ENCODE results near the gene CCL20. TPM values are rescaled to one million over a fixed set of nuclear protein-coding genes. Genes with fewer than 3 reads are reported as not detected.

CCL20 gene
- total RNA-seq, 2 experiments from 2014 or later = 1.5 to 2.2 TPM

GRCh38 chr2:227802882-227803281 is 10.8 kb upstream of the CCL20 start:
- Mint-ChIP-seq H3K36me3 (ENCODE audit: low read depth) (no peaks in the 10 kb centered on the region), H3K27ac (no peak overlapping the region), H3K9me3 (no peaks in the 10 kb centered on the region), H3K4me3 (no peak overlapping the region), H3K4me1 (ENCODE audit: low read depth) (peaks cover 11% of the 10 kb centered on the region), H3K27me3 (peaks cover 5% of the 10 kb centered on the region)
- no peak for TF ChIP-seq CTCF (IDR thresholded peaks at IDR 0.05)
- Histone ChIP-seq H3K27me3 (ENCODE audit: control insufficient read depth in 1 of 2, insufficient read depth in 2 of 2, low read length in 2 of 2) (no peaks in the 10 kb centered on the region), H3K9me3 (ENCODE audit: control insufficient read depth in 1 of 2, insufficient read depth in 1 of 2, low read length in 2 of 2) (no peaks in the 10 kb centered on the region), H3K36me3 (ENCODE audit: insufficient read depth, low read length) (no peaks in the 10 kb centered on the region), H3K4me3 (ENCODE audit: low read length) (no peak overlapping the region), H3K27ac (ENCODE audit: low read depth in 1 of 2, low read length in 2 of 2) (no peak overlapping the region), H3K4me1 (ENCODE audit: insufficient read depth, low read length) (peaks cover 4% of the 10 kb centered on the region)
- ATAC-seq (ENCODE audit: poor library complexity) (no peak), DNase-seq (no peak)
- intact Hi-C loops (cut with DNase I, micrococcal nuclease) = no loop called here
- CTCF ChIA-PET = no interaction called here
- POLR2A ChIA-PET = no interaction called here

GRCh38 chr2:227804975-227805374 is 8.7 kb upstream of the CCL20 start:
- H3K4me3 Mint-ChIP-seq = no peak overlapping the region
- ATAC-seq (ENCODE audit: poor library complexity) (peak; percentile 26), DNase-seq (peak in 1 of 14 experiments; percentile 34)
- no peaks in the 10 kb centered on the region for H3K9me3 Mint-ChIP-seq
- ChIA-PET POLR2A (no interaction called here), CTCF (interaction anchor here (1.4 to 1.7 kb wide), 2 partner anchors 21 to 57 kb away, joined by 3 to 5 read pairs; no protein-coding TSS in a partner anchor)
- intact Hi-C loops (cut with DNase I, micrococcal nuclease) = no loop called here
- H3K4me3 ChIP-seq (ENCODE audit: low read length) = no peak overlapping the region
- no peak for TF ChIP-seq CTCF (IDR thresholded peaks at IDR 0.05)
- peak overlapping the region; percentile 71 for H3K27ac Mint-ChIP-seq
- H3K27me3 Mint-ChIP-seq = peaks cover 5% of the 10 kb centered on the region
- H3K27me3 ChIP-seq (ENCODE audit: control insufficient read depth in 1 of 2, insufficient read depth in 2 of 2, low read length in 2 of 2) = no peaks in the 10 kb centered on the region
- no peaks in the 10 kb centered on the region for H3K36me3 Mint-ChIP-seq (ENCODE audit: low read depth)
- H3K36me3 ChIP-seq (ENCODE audit: insufficient read depth, low read length) = no peaks in the 10 kb centered on the region
- H3K4me1 ChIP-seq (ENCODE audit: insufficient read depth, low read length) = peaks cover 4% of the 10 kb centered on the region
- H3K27ac ChIP-seq (ENCODE audit: low read depth in 1 of 2, low read length in 2 of 2) = no peak overlapping the region
- peaks cover 11% of the 10 kb centered on the region for H3K4me1 Mint-ChIP-seq (ENCODE audit: low read depth)
- H3K9me3 ChIP-seq (ENCODE audit: control insufficient read depth in 1 of 2, insufficient read depth in 1 of 2, low read length in 2 of 2) = no peaks in the 10 kb centered on the region

- H3K27ac Mint-ChIP-seq = peak overlapping the region; percentile 71
- Histone ChIP-seq H3K27ac (ENCODE audit: low read depth in 1 of 2, low read length in 2 of 2) (peak overlapping the region in 1 of 2 donors; percentile 8), H3K36me3 (ENCODE audit: insufficient read depth, low read length) (no peaks in the 10 kb centered on the region), H3K9me3 (ENCODE audit: control insufficient read depth in 1 of 2, insufficient read depth in 1 of 2, low read length in 2 of 2) (no peaks in the 10 kb centered on the region), H3K27me3 (ENCODE audit: control insufficient read depth in 1 of 2, insufficient read depth in 2 of 2, low read length in 2 of 2) (no peaks in the 10 kb centered on the region), H3K4me1 (ENCODE audit: insufficient read depth, low read length) (peaks cover 4% of the 10 kb centered on the region), H3K4me3 (ENCODE audit: low read length) (peak overlapping the region; percentile 32)
- peak; percentile 74 for ATAC-seq (ENCODE audit: poor library complexity)
- H3K4me1 Mint-ChIP-seq (ENCODE audit: low read depth) = peaks cover 11% of the 10 kb centered on the region
- H3K27me3 Mint-ChIP-seq = peaks cover 5% of the 10 kb centered on the region
- no peaks in the 10 kb centered on the region for H3K36me3 Mint-ChIP-seq (ENCODE audit: low read depth)
- CTCF ChIA-PET = interaction anchor here (0.6 to 1.7 kb wide), 3 partner anchors 21 to 321 kb away, joined by 3 to 5 read pairs (median 5); no protein-coding TSS in a partner anchor
- intact Hi-C loops (cut with DNase I, micrococcal nuclease) = no loop called here
- DNase-seq = peak in 6 of 14 experiments; percentile 10 to 83 (median 62)
- no peaks in the 10 kb centered on the region for H3K9me3 Mint-ChIP-seq
- POLR2A ChIA-PET = no interaction called here
- TF ChIP-seq CTCF (IDR thresholded peaks at IDR 0.05) = no peak
- peak overlapping the region; percentile 81 for H3K4me3 Mint-ChIP-seq
Measured at GRCh38 chr2:227805578-227805977, 8.1 kb upstream of the CCL20 start.
